A549 (cell line): ENCODE measurements around the gene GABRA4. TPM values are rescaled to one million over a fixed set of nuclear protein-coding genes. Genes with fewer than 3 reads are reported as not detected.

Experiments used
- ATAC-seq, 2 experiments: fragments of 200-7000 bp in 1 of 2; fragments of >200 bp in 1 of 2; cut with Nextera tagmentation in 1 of 2; cut with Tn5 transposase in 1 of 2; 3 replicates each; pipeline versions ENCODE4 v1.8.0 to v1.9.1; 2018 to 2020; ENCODE audit warnings: mild to moderate bottlenecking in 1 of 2, moderate library complexity in 1 of 2
- CTCF ChIA-PET: fragments of 300-600 bp; sonication (Branson Sonifier 250); formaldehyde crosslinking; extraction: SDS; loops from one replicate; lab custom pipeline; 2021; ENCODE audit warnings: antibody characterized with exemption, inconsistent platforms; lab: Yijun Ruan, JAX
- POLR2A ChIA-PET: fragments of 350-600 bp; formaldehyde crosslinking; extraction: SDS; loops from one replicate; lab custom pipeline; 2021; ENCODE audit warnings: antibody characterized with exemption, inconsistent platforms; lab: Yijun Ruan, JAX
- DNase-seq, 2 experiments: peaks; one replicate each; pipeline versions ENCODE4 v3.0.0 to v3.0.0-alpha.2; 2011 to 2016; ENCODE audit warnings: low read depth in 1 of 2, low spot score in 1 of 2
- FAIRE-seq: peaks from 2 replicates; lab custom pipeline; 2011; peaks lifted over from hg19 to GRCh38; lab: Jason Lieb, UNC
- H3K27ac ChIP-seq, 2 experiments: fragments of >200 bp; sonication (Bioruptor Twin); formaldehyde crosslinking; 3 replicates each; pipeline ENCODE4 v1.5.1; 2016 to 2017
- H3K4me1 ChIP-seq: fragments of >200 bp; sonication (Bioruptor Twin); formaldehyde crosslinking; 3 replicates; pipeline ENCODE4 v1.6.1; 2016
- H3K4me2 ChIP-seq: fragments of >200 bp; sonication (Bioruptor Twin); formaldehyde crosslinking; 3 replicates; pipeline ENCODE4 v1.6.1; 2016
- H3K4me3 ChIP-seq: fragments of >200 bp; sonication (Bioruptor Twin); formaldehyde crosslinking; 3 replicates; pipeline ENCODE4 v1.5.1; 2016
- H3K9me3 ChIP-seq: fragments of >200 bp; sonication (Bioruptor Twin); formaldehyde crosslinking; 3 replicates; pipeline ENCODE4 v1.6.1; 2016
- ATOH8 ChIP-seq: fragments of 250-450 bp; sonication (Bioruptor Pico); IDR thresholded peaks from 2 replicates; pipeline ENCODE4 v1.5.0; 2020; ENCODE audit warnings: low read depth, mild to moderate bottlenecking, moderate library complexity
- BHLHE40 ChIP-seq: IDR thresholded peaks from 2 replicates; pipeline ENCODE4 v1.6.1; 2012; ENCODE audit warnings: low read depth, low read length, inconsistent platforms
- CEBPB ChIP-seq, 2 experiments: fragments of >200 bp in 1 of 2; sonication (Bioruptor Twin) in 1 of 2; formaldehyde crosslinking in 1 of 2; IDR thresholded peaks; 2 replicates each; pipeline ENCODE4 v1.6.1; 2012 to 2016
- CHD2 ChIP-seq: fragments of 150-350 bp; IDR thresholded peaks from 2 replicates; pipeline ENCODE4 v1.6.1; 2014; ENCODE audit warnings: low read length; ENCODE audit not compliant: partially characterized antibody
- CTCF ChIP-seq: fragments of >200 bp; sonication (Bioruptor Twin); formaldehyde crosslinking; IDR thresholded peaks from 3 replicates; pipeline ENCODE4 v1.5.1; 2016
- E2F6 ChIP-seq: IDR thresholded peaks from 2 replicates; pipeline ENCODE4 v1.6.1; 2012; ENCODE audit warnings: low read depth, borderline replicate concordance
- EHF ChIP-seq: fragments of 250-450 bp; sonication (Bioruptor Pico); IDR thresholded peaks from 2 replicates; pipeline ENCODE4 v1.5.0; 2020; ENCODE audit warnings: mild to moderate bottlenecking
- EP300 ChIP-seq, 2 experiments: fragments of >200 bp; sonication (Bioruptor Twin); formaldehyde crosslinking; IDR thresholded peaks; 2 replicates in 1 of 2; 3 replicates in 1 of 2; pipeline ENCODE4 v1.6.1; 2016 to 2017
- FOSB ChIP-seq: fragments of 250-450 bp; sonication (Bioruptor Pico); IDR thresholded peaks from 2 replicates; pipeline ENCODE4 v1.5.0; 2020; ENCODE audit warnings: mild to moderate bottlenecking, moderate library complexity
- FOSL2 ChIP-seq, 2 experiments: fragments of 450-650 bp in 1 of 2; fragments of >200 bp in 1 of 2; sonication (Bioruptor Twin) in 1 of 2; formaldehyde crosslinking; IDR thresholded peaks; 2 replicates each; pipeline versions ENCODE4 v1.5.0 to v1.6.1; 2016 to 2020; ENCODE audit warnings: mild to moderate bottlenecking in 1 of 2, moderate library complexity in 1 of 2
- GATA3 ChIP-seq: IDR thresholded peaks from 2 replicates; pipeline ENCODE4 v1.6.1; 2012; ENCODE audit warnings: borderline replicate concordance
- HDAC2 ChIP-seq: fragments of 200-600 bp; sonication (generic); IDR thresholded peaks from 2 replicates; pipeline ENCODE4 v1.6.1; 2016
- HMGXB4 ChIP-seq: fragments of 250-450 bp; sonication (Bioruptor Pico); IDR thresholded peaks from 2 replicates; pipeline ENCODE4 v1.5.0; 2021; ENCODE audit warnings: mild to moderate bottlenecking, moderate library complexity, borderline replicate concordance
- HOXB13 ChIP-seq: fragments of 250-450 bp; sonication (Bioruptor Pico); IDR thresholded peaks from 2 replicates; pipeline ENCODE4 v1.5.0; 2020; ENCODE audit warnings: low read depth, mild to moderate bottlenecking, moderate library complexity
- HOXB5 ChIP-seq: fragments of 250-450 bp; sonication (Bioruptor Pico); IDR thresholded peaks from 2 replicates; pipeline ENCODE4 v1.5.0; 2020; ENCODE audit warnings: mild to moderate bottlenecking, moderate library complexity
- MAZ ChIP-seq: fragments of 150-350 bp; IDR thresholded peaks from 2 replicates; pipeline ENCODE4 v1.6.1; 2014; ENCODE audit warnings: antibody characterized with exemption, low read depth, low read length, borderline replicate concordance
- PBX3 ChIP-seq: IDR thresholded peaks from 2 replicates; pipeline ENCODE4 v1.6.1; 2012
- POLR2AphosphoS2 ChIP-seq: conservative IDR thresholded peaks from 2 replicates; pipeline ENCODE4 v1.6.1; 2012; ENCODE audit warnings: low read length, improper control_type of control experiment, inconsistent platforms
- RARB ChIP-seq: fragments of 250-450 bp; sonication (Bioruptor Pico); IDR thresholded peaks from 2 replicates; pipeline ENCODE4 v1.8.0; 2021; ENCODE audit warnings: mild to moderate bottlenecking, moderate library complexity
- RNF2 ChIP-seq: fragments of 200-600 bp; sonication (generic); IDR thresholded peaks from 2 replicates; pipeline ENCODE4 v1.6.1; 2016; ENCODE audit warnings: low read depth, mild to moderate bottlenecking, antibody characterized with exemption, moderate library complexity, borderline replicate concordance
- SMC3 ChIP-seq: fragments of >200 bp; sonication (Bioruptor Twin); formaldehyde crosslinking; IDR thresholded peaks from 3 replicates; pipeline ENCODE4 v1.6.1; 2018; ENCODE audit warnings: inconsistent platforms
- SREBF2 ChIP-seq: fragments of 450-650 bp; IDR thresholded peaks from 2 replicates; pipeline ENCODE4 v1.6.1; 2014; ENCODE audit warnings: mild to moderate bottlenecking, moderate library complexity
- TFCP2L1 ChIP-seq: fragments of 250-450 bp; sonication (Bioruptor Pico); IDR thresholded peaks from 2 replicates; pipeline ENCODE4 v1.5.0; 2021; ENCODE audit warnings: mild to moderate bottlenecking
- ZSCAN20 ChIP-seq: fragments of 250-450 bp; sonication (Bioruptor Pico); IDR thresholded peaks from 2 replicates; pipeline ENCODE4 v1.8.0; 2022; ENCODE audit warnings: mild to moderate bottlenecking, moderate library complexity
- WGBS: methylation state at CpG from one replicate; pipeline ENCODE4 v1.1.6; 2017; ENCODE audit errors: missing lambda C conversion rate; 5-methylcytosine and 5-hydroxymethylcytosine counted together
- polyA plus RNA-seq, 4 experiments: library from polyadenylated mRNA; depleted of rRNA in 3 of 4; stranded (reverse); fragments of >200 nt; fragmentation: RNase III in 1 of 4; extraction: RNeasy Plus Mini Kit Qiagen cat#74134 plus additional on column Dnase treatment in 1 of 4; gene quantifications; 2 replicates in 3 of 4; 3 replicates in 1 of 4; pipeline ENCODE4 v1.2.3, GENCODE V29; 2011 to 2017
- TF ChIP-seq, protein P1 (sequence below): fragments of >200 bp; sonication (Bioruptor Twin); formaldehyde crosslinking; IDR thresholded peaks from 2 replicates; pipeline ENCODE4 v1.6.1; 2016
- TF ChIP-seq, protein P2 (sequence below): fragments of 150-350 bp; IDR thresholded peaks from 2 replicates; pipeline ENCODE4 v1.6.1; 2014; ENCODE audit warnings: low read depth, mild to moderate bottlenecking, low read length

GABRA4 gene
- polyA plus RNA-seq, 2 of the 4 experiments (the other 2 are of a cell fraction), result not detected

DNA sequence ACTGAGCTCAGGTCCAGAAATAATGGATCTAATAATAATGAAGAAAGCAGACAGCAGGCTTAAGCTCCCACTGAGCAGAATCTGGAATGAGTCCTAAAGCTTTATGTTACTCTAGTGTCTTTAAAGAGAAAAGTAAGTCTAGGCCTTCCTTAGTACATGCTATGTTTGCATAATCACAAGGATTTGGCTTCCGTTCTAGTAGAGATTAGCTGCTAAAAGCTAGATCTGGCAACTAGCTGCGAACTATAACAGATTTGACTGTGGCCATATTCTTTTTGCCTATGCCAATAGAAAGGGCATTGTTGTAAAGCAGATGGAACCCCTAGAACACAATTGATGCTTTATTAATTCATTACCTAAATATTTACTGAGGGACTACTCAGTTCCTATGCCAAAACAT lies 103.3 kb downstream of the GABRA4 start:
- TF ChIP-seq RNF2 (no peak), TFCP2L1 (CRISPR knock-in tag) (no peak), RARB (CRISPR knock-in tag) (no peak), HOXB5 (CRISPR knock-in tag) (no peak), FOSB (CRISPR knock-in tag) (no peak), MAZ (no peak)
- ATAC-seq, result no peak
- DNase-seq, result no peak
- no peak for FAIRE-seq
- WGBS, result 8% methylated on average over 2 of the region's 2 CpGs
- H3K27ac ChIP-seq, result no peak overlapping the region
- no peak overlapping the region for H3K4me3 ChIP-seq
- ChIA-PET POLR2A (no interaction called here), CTCF (interaction anchor here (1.0 kb wide), 1 partner anchor 62 kb away, joined by 3 read pairs; no protein-coding TSS in a partner anchor)
- no peaks in the 10 kb centered on the region for H3K9me3 ChIP-seq
- H3K4me1 ChIP-seq, result no peaks in the 10 kb centered on the region
- no peak overlapping the region for H3K4me2 ChIP-seq

- no peak overlapping the region for H3K4me2 ChIP-seq
- H3K4me3 ChIP-seq, result no peak overlapping the region
- ATAC-seq (no peak), FAIRE-seq (no peak), DNase-seq (no peak)
- 2% methylated on average over 2 of the region's 2 CpGs for WGBS
- no peak for TF ChIP-seq BHLHE40
- TF ChIP-seq SREBF2, result no peak
- TF ChIP-seq CEBPB (IDR thresholded peaks at IDR 0.05), result no peak
- ChIA-PET CTCF (interaction anchor here (1.0 kb wide), 1 partner anchor 61 kb away, joined by 3 read pairs; no protein-coding TSS in a partner anchor), POLR2A (no interaction called here)
- no peak overlapping the region for H3K27ac ChIP-seq
- H3K9me3 ChIP-seq, result no peaks in the 10 kb centered on the region
- no peaks in the 10 kb centered on the region for H3K4me1 ChIP-seq
Measured at GRCh38 chr4:46889410-46889809, 104.0 kb downstream of the GABRA4 start.

- no peak for ATAC-seq
- ChIA-PET CTCF (no interaction called here), POLR2A (no interaction called here)
- H3K4me1 ChIP-seq, result no peaks in the 10 kb centered on the region
- no peak for FAIRE-seq
- H3K27ac ChIP-seq, result no peak overlapping the region
- TF ChIP-seq, protein P1, sequence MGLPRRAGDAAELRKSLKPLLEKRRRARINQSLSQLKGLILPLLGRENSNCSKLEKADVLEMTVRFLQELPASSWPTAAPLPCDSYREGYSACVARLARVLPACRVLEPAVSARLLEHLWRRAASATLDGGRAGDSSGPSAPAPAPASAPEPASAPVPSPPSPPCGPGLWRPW, result no peak
- TF ChIP-seq MAZ (no peak), HOXB5 (CRISPR knock-in tag) (no peak), ATOH8 (no peak), PBX3 (no peak), CHD2 (no peak), E2F6 (no peak), FOSL2 (IDR thresholded peaks at IDR 0.05) (no peak), FOSL2 (CRISPR knock-in tag; IDR thresholded peaks at IDR 0.05) (no peak), EHF (CRISPR knock-in tag) (no peak), FOSB (CRISPR knock-in tag) (no peak), HMGXB4 (CRISPR knock-in tag) (no peak), SMC3 (no peak), GATA3 (no peak), HOXB13 (CRISPR knock-in tag) (no peak), POLR2AphosphoS2 (no peak), ZSCAN20 (no peak), CTCF (no peak), EP300 (IDR thresholded peaks at IDR 0.05) (no peak), HDAC2 (no peak)
- TF ChIP-seq, protein P2, sequence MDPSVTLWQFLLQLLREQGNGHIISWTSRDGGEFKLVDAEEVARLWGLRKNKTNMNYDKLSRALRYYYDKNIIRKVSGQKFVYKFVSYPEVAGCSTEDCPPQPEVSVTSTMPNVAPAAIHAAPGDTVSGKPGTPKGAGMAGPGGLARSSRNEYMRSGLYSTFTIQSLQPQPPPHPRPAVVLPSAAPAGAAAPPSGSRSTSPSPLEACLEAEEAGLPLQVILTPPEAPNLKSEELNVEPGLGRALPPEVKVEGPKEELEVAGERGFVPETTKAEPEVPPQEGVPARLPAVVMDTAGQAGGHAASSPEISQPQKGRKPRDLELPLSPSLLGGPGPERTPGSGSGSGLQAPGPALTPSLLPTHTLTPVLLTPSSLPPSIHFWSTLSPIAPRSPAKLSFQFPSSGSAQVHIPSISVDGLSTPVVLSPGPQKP, result no peak
- WGBS, result 5% methylated on average over 2 of the region's 2 CpGs
- peak in 1 of 2 experiments; percentile 11 for DNase-seq
- no peak overlapping the region for H3K4me3 ChIP-seq
- H3K4me2 ChIP-seq, result no peak overlapping the region
- no peaks in the 10 kb centered on the region for H3K9me3 ChIP-seq
Measured at GRCh38 chr4:46886711-46887110, 106.7 kb downstream of the GABRA4 start.
